K562 (cell line): ENCODE measurements around the gene UNKL. TPM values are rescaled to one million over a fixed set of nuclear protein-coding genes. Genes with fewer than 3 reads are reported as not detected.

Source experiments
- ARID2 ChIP-seq: fragments of 450-650 bp; IDR thresholded peaks from 2 replicates; pipeline ENCODE4 v1.6.1; 2017; ENCODE audit warnings: antibody characterized with exemption, mild to moderate bottlenecking
- CTCF ChIP-seq, 3 experiments: IDR thresholded peaks in 2 of 3; conservative IDR thresholded peaks in 1 of 3; 2 replicates each; pipeline ENCODE4 v1.5.1; 2011 to 2012; ENCODE audit warnings: low read length in 3 of 3, mild to moderate bottlenecking in 3 of 3, control low read depth in 2 of 3, improper control_type of control experiment in 1 of 3, inconsistent platforms in 1 of 3, low read depth in 1 of 3, mixed read lengths in 1 of 3, moderate library complexity in 1 of 3; ENCODE audit not compliant: insufficient read depth in 2 of 3
- FOXA3 ChIP-seq, 2 experiments: fragments of 450-650 bp in 1 of 2; sonication (generic) in 1 of 2; formaldehyde crosslinking; IDR thresholded peaks in 1 of 2; conservative IDR thresholded peaks in 1 of 2; 2 replicates each; pipeline versions ENCODE4 v1.4.0 to v1.8.0; 2020 to 2022; ENCODE audit warnings: mild to moderate bottlenecking in 2 of 2, missing genetic modification reagents in 1 of 2
- FOXM1 ChIP-seq, 2 experiments: fragments of 450-650 bp in 1 of 2; sonication (generic) in 1 of 2; formaldehyde crosslinking in 1 of 2; IDR thresholded peaks; 2 replicates each; pipeline versions ENCODE4 v1.6.1 to v1.9.0; 2017 to 2022; ENCODE audit warnings: low read depth in 2 of 2, mild to moderate bottlenecking in 2 of 2, missing genetic modification reagents in 1 of 2, moderate library complexity in 1 of 2
- GATA2 ChIP-seq: sonication (generic); formaldehyde crosslinking; IDR thresholded peaks from 2 replicates; pipeline ENCODE4 v1.4.0; 2020; ENCODE audit warnings: mild to moderate bottlenecking, missing genetic modification reagents
- HIVEP1 ChIP-seq: fragments of 250-450 bp; sonication (Bioruptor Pico); IDR thresholded peaks from 2 replicates; pipeline ENCODE4 v1.4.0; 2020; ENCODE audit warnings: mild to moderate bottlenecking
- HNRNPLL ChIP-seq: fragments of 200-400 bp; formaldehyde crosslinking; IDR thresholded peaks from 2 replicates; pipeline ENCODE4 v1.6.1; 2017; ENCODE audit warnings: low read length, low read depth, mild to moderate bottlenecking; ENCODE audit not compliant: poor library complexity, severe bottlenecking
- MCM2 ChIP-seq: fragments of 450-650 bp; IDR thresholded peaks from 2 replicates; pipeline ENCODE4 v1.6.1; 2017; ENCODE audit warnings: low read depth, mild to moderate bottlenecking
- MECOM ChIP-seq: fragments of 250-450 bp; sonication (Bioruptor Pico); IDR thresholded peaks from 2 replicates; pipeline ENCODE4 v1.8.0; 2022; ENCODE audit warnings: inconsistent platforms
- NCOA2 ChIP-seq, 2 experiments: fragments of 450-650 bp; IDR thresholded peaks; 2 replicates each; pipeline ENCODE4 v1.6.1; 2018; ENCODE audit warnings: mild to moderate bottlenecking in 2 of 2, moderate library complexity in 1 of 2; ENCODE audit not compliant: partially characterized antibody in 2 of 2
- NFATC3 ChIP-seq: fragments of 450-650 bp; IDR thresholded peaks from 2 replicates; pipeline ENCODE4 v1.6.1; 2017; ENCODE audit warnings: mild to moderate bottlenecking
- POLR2G ChIP-seq: fragments of 200-400 bp; formaldehyde crosslinking; IDR thresholded peaks from 2 replicates; pipeline ENCODE4 v1.6.1; 2017; ENCODE audit warnings: low read depth, mild to moderate bottlenecking, antibody characterized with exemption, low read length, moderate library complexity
- RBM22 ChIP-seq: fragments of 200-400 bp; formaldehyde crosslinking; IDR thresholded peaks from 2 replicates; pipeline ENCODE4 v1.6.1; 2018; ENCODE audit warnings: low read length, low read depth; ENCODE audit not compliant: poor library complexity, severe bottlenecking
- RBM34 ChIP-seq: fragments of 200-400 bp; formaldehyde crosslinking; IDR thresholded peaks from 2 replicates; pipeline ENCODE4 v1.6.1; 2018; ENCODE audit warnings: low read length, borderline replicate concordance; ENCODE audit not compliant: insufficient read depth
- SAFB ChIP-seq: fragments of 200-400 bp; formaldehyde crosslinking; IDR thresholded peaks from 2 replicates; pipeline ENCODE4 v1.6.1; 2017; ENCODE audit warnings: low read depth, low read length, borderline replicate concordance
- SIX5 ChIP-seq, 2 experiments: IDR thresholded peaks; 2 replicates each; pipeline ENCODE4 v1.6.1; 2011; ENCODE audit warnings: low read length in 2 of 2, borderline replicate concordance in 1 of 2, low read depth in 1 of 2, mild to moderate bottlenecking in 1 of 2, moderate library complexity in 1 of 2; ENCODE audit not compliant: insufficient read depth in 1 of 2
- SMAD1 ChIP-seq: fragments of 150-350 bp; IDR thresholded peaks from 2 replicates; pipeline ENCODE4 v1.6.1; 2014; ENCODE audit warnings: low read length, low read depth; ENCODE audit not compliant: partially characterized antibody
- SMARCE1 ChIP-seq: fragments of 450-650 bp; IDR thresholded peaks from 2 replicates; pipeline ENCODE4 v1.7.1; 2016; ENCODE audit warnings: mild to moderate bottlenecking
- TEAD1 ChIP-seq, 2 experiments: fragments of 450-650 bp in 1 of 2; sonication (generic) in 1 of 2; formaldehyde crosslinking; IDR thresholded peaks; 2 replicates each; pipeline versions ENCODE4 v1.4.0 to v1.8.0; 2020 to 2022; ENCODE audit warnings: mild to moderate bottlenecking in 2 of 2, missing genetic modification reagents in 1 of 2
- ZBTB7A ChIP-seq: IDR thresholded peaks from 2 replicates; pipeline ENCODE4 v1.6.1; 2011; ENCODE audit warnings: low read depth, mild to moderate bottlenecking, low read length, moderate library complexity, borderline replicate concordance; ENCODE audit not compliant: control insufficient read depth
- ZNF24 ChIP-seq: fragments of 450-650 bp; IDR thresholded peaks from 2 replicates; pipeline ENCODE4 v1.6.1; 2016
- ZNF436 ChIP-seq: fragments of 250-450, 450-650 bp; sonication (Bioruptor Pico); formaldehyde crosslinking; IDR thresholded peaks from 2 replicates; pipeline ENCODE4 v1.7.0; 2020; ENCODE audit warnings: mild to moderate bottlenecking
- polyA plus RNA-seq, 8 experiments: library from polyadenylated mRNA; depleted of rRNA in 4 of 8; stranded (reverse) in 5 of 8; unstranded in 3 of 8; fragments of >200 nt; fragmentation: Nextera tagmentation in 2 of 8; fragmentation: Illumina TruSeq in 1 of 8; extraction: Ambion mirVana in 2 of 8; extraction: Trizol in 1 of 8; gene quantifications; 2 replicates each; pipeline versions ENCODE4 v1.2.1 to v1.2.3, GENCODE V29; 2011 to 2014; ENCODE audit warnings: inconsistent platforms in 1 of 8, missing spikeins in 1 of 8
- total RNA-seq, 7 experiments: library from RNA; depleted of rRNA in 6 of 7; stranded (reverse); fragments of >200 nt in 6 of 7; fragmentation: Illumina TruSeq in 2 of 7; extraction: Trizol in 2 of 7; gene quantifications; 2 replicates each; pipeline versions ENCODE4 v1.2.1 to v1.2.3, GENCODE V29; 2011 to 2021; ENCODE audit warnings: low replicate concordance in 1 of 7

The UNKL gene
- total and polyA plus RNA-seq, 9 of the 15 experiments (the other 6 are each of a cell fraction or from before 2014, with no cell fraction given), result 0.37 to 30.2 (median 5.1) TPM

DNA sequence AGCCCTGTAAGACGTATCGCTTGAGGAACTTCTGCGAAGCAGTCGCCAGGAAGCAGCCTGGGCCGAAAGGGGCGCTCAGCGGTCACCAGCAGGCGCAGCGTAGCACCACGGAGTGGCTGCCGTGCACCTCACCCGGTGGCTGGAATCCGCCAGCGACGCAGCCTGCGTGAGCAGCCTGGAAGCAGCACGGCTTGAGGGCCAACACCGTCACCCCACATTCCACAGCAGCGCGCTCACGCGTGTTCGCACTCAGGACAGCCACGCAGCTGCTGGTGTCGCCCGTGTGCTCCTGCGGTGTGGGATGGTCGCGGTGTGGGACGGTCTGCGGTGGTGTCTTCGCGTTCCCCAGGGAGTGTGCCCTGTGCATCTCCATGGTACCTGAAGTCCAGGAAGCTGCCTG, 95.5 kb downstream of the UNKL start (continued):
- TF ChIP-seq RBM22, result peak; percentile 73
- TF ChIP-seq ZBTB7A, result no peak
- no peak for TF ChIP-seq NFATC3
- peak; percentile 42; the same call in 1 of the 2 replicates for TF ChIP-seq SAFB
- TF ChIP-seq FOXM1 (IDR thresholded peaks at IDR 0.05; ENCODE audit: low read depth), result no peak
- TF ChIP-seq FOXM1 (CRISPR knock-in tag; IDR thresholded peaks at IDR 0.05; ENCODE audit: low read depth), result no peak
- TF ChIP-seq RBM34, result no peak
- no peak for TF ChIP-seq SMARCE1
- TF ChIP-seq POLR2G, result peak; percentile 79
- TF ChIP-seq NCOA2 (IDR thresholded peaks at IDR 0.05; ENCODE audit: partially characterized antibody in 2 of 2), result no peak
- no peak for TF ChIP-seq HNRNPLL
- TF ChIP-seq CTCF (IDR thresholded peaks at IDR 0.05 in 2 of 3, conservative IDR thresholded peaks at IDR 0.05 in 1 of 3; ENCODE audit: insufficient read depth in 2 of 3, low read depth in 1 of 3, low read length in 3 of 3), result 0 out of 6 replicates have a peak, but pooled peaks of 1 of the 3 experiments have one; percentile 8
- no peak for TF ChIP-seq MECOM (CRISPR knock-in tag)
- TF ChIP-seq ARID2, result no peak
- TF ChIP-seq SIX5 (IDR thresholded peaks at IDR 0.05; ENCODE audit: borderline replicate concordance in 1 of 2, insufficient read depth in 1 of 2, low read depth in 1 of 2, low read length in 2 of 2), result no peak
- TF ChIP-seq SMAD1, result no peak
- TF ChIP-seq ZNF24, result no peak
- TF ChIP-seq ZNF436 (CRISPR knock-in tag), result no peak
- peak in 1 of 2 experiments; percentile 23; a peak in 1 of 4 replicates for TF ChIP-seq TEAD1 (CRISPR knock-in tag; IDR thresholded peaks at IDR 0.05)
- TF ChIP-seq HIVEP1 (CRISPR knock-in tag), result no peak
- no peak for TF ChIP-seq FOXA3 (CRISPR knock-in tag; conservative IDR thresholded peaks at IDR 0.05 in 1 of 2, IDR thresholded peaks at IDR 0.05 in 1 of 2)
- TF ChIP-seq GATA2 (CRISPR knock-in tag), result no peak
- TF ChIP-seq MCM2, result no peak
